Osteocyte (in vitro differentiated cells): ENCODE data around the gene TBXAS1. TPM values are rescaled to one million over a fixed set of nuclear protein-coding genes. Genes with fewer than 3 reads are reported as not detected.
A peak's percentile ranks its signal among the peaks of the same experiment; 100 is the strongest.

Experiments
- DNase-seq: peaks from one replicate; pipeline ENCODE4 v3.0.0; 2021; ENCODE audit warnings: mixed read lengths; ENCODE audit not compliant: unreplicated experiment; ENCODE audit errors: extremely low spot score
- H3K27ac Mint-ChIP-seq: one replicate; pipeline ENCODE4 v1.8.0; 2021; ENCODE audit warnings: mild to moderate bottlenecking, mixed read lengths; ENCODE audit not compliant: unreplicated experiment
- H3K27me3 Mint-ChIP-seq: one replicate; pipeline ENCODE4 v1.8.0; 2021; ENCODE audit warnings: mixed read lengths; ENCODE audit not compliant: unreplicated experiment
- H3K36me3 Mint-ChIP-seq: one replicate; pipeline ENCODE4 v1.8.0; 2021; ENCODE audit warnings: mixed read lengths; ENCODE audit not compliant: unreplicated experiment
- H3K4me1 Mint-ChIP-seq: one replicate; pipeline ENCODE4 v1.8.0; 2021; ENCODE audit warnings: mixed read lengths; ENCODE audit not compliant: unreplicated experiment
- H3K4me3 Mint-ChIP-seq: one replicate; pipeline ENCODE4 v1.8.0; 2021; ENCODE audit warnings: mild to moderate bottlenecking, moderate library complexity, mixed read lengths; ENCODE audit not compliant: unreplicated experiment
- H3K9me3 Mint-ChIP-seq: one replicate; pipeline ENCODE4 v1.8.0; 2021; ENCODE audit warnings: mixed read lengths; ENCODE audit not compliant: unreplicated experiment
- CTCF ChIP-seq: fragments of 200-600 bp; sonication (generic); IDR thresholded peaks from 2 replicates; pipeline ENCODE4 v1.5.0; 2021; ENCODE audit warnings: antibody characterized with exemption, mild to moderate bottlenecking, moderate library complexity
- total RNA-seq: library from RNA; stranded (reverse); gene quantifications from 2 replicates; pipeline ENCODE4 v1.2.1, GENCODE V29; 2021

Gene TBXAS1
- total RNA-seq, 1 donor from 2014 or later = 3.5 TPM

GRCh38 chr7:140048138-140048537 is 219.1 kb downstream of the TBXAS1 start:
- DNase-seq = no peak
- no peaks in the 10 kb centered on the region for H3K9me3 Mint-ChIP-seq
- H3K27ac Mint-ChIP-seq = peak overlapping the region; percentile 13
- H3K36me3 Mint-ChIP-seq = peaks cover 34% of the 10 kb centered on the region
- TF ChIP-seq CTCF = no peak
- H3K4me3 Mint-ChIP-seq = no peak overlapping the region
- H3K27me3 Mint-ChIP-seq = no peaks in the 10 kb centered on the region
- peaks cover 20% of the 10 kb centered on the region for H3K4me1 Mint-ChIP-seq

GRCh38 chr7:140048989-140049338 is 219.9 kb downstream of the TBXAS1 start:
- H3K9me3 Mint-ChIP-seq = no peaks in the 10 kb centered on the region
- no peak for TF ChIP-seq CTCF
- H3K36me3 Mint-ChIP-seq = peaks cover 33% of the 10 kb centered on the region
- peaks cover 20% of the 10 kb centered on the region for H3K4me1 Mint-ChIP-seq
- peak overlapping the region; percentile 18 for H3K27ac Mint-ChIP-seq
- H3K4me3 Mint-ChIP-seq = no peak overlapping the region
- no peaks in the 10 kb centered on the region for H3K27me3 Mint-ChIP-seq
- no peak for DNase-seq

GRCh38 chr7:140049339-140050024 is 220.4 kb downstream of the TBXAS1 start:
- Mint-ChIP-seq H3K27me3 (no peaks in the 10 kb centered on the region), H3K4me3 (no peak overlapping the region), H3K27ac (peak overlapping the region; percentile 75), H3K9me3 (no peaks in the 10 kb centered on the region), H3K36me3 (peaks cover 33% of the 10 kb centered on the region), H3K4me1 (peaks cover 20% of the 10 kb centered on the region)
- TF ChIP-seq CTCF = no peak
- DNase-seq = no peak

GRCh38 chr7:140050100-140050499 is 221.0 kb downstream of the TBXAS1 start:
- Mint-ChIP-seq H3K27ac (peak overlapping the region; percentile 75), H3K4me1 (peaks cover 19% of the 10 kb centered on the region), H3K9me3 (no peaks in the 10 kb centered on the region)

GRCh38 chr7:140051820-140052219 is 222.8 kb downstream of the TBXAS1 start:
- Mint-ChIP-seq H3K4me3 (no peak overlapping the region), H3K9me3 (no peaks in the 10 kb centered on the region), H3K27ac (no peak overlapping the region), H3K4me1 (peaks cover 17% of the 10 kb centered on the region), H3K36me3 (peaks cover 37% of the 10 kb centered on the region), H3K27me3 (no peaks in the 10 kb centered on the region)
- no peak for DNase-seq
- no peak for TF ChIP-seq CTCF

More at GRCh38 chr7:140050100-140050499, 221.0 kb downstream of the TBXAS1 start:
- Mint-ChIP-seq H3K4me3 (no peak overlapping the region), H3K36me3 (peaks cover 31% of the 10 kb centered on the region), H3K27me3 (no peaks in the 10 kb centered on the region)
- TF ChIP-seq CTCF = no peak
- no peak for DNase-seq
